Body of pancreas (tissue), 4 donors: ENCODE results near the gene SLC35D3.

ENCODE experiments used
- CTCF ChIP-seq, 7 experiments: fragments of 450-650 bp in 4 of 7; fragments of 200-600 bp in 3 of 7; sonication (generic) in 3 of 7; IDR thresholded peaks; one replicate each; pipeline ENCODE4 v1.5.1; 2016 to 2019; ENCODE audit warnings: antibody characterized with exemption in 7 of 7
- POLR2A ChIP-seq, 3 donors: fragments of 450-650 bp; IDR thresholded peaks; one replicate each; pipeline ENCODE4 v1.6.1; 2016; ENCODE audit warnings: antibody characterized with exemption in 3 of 3, mild to moderate bottlenecking in 2 of 3

DNA sequence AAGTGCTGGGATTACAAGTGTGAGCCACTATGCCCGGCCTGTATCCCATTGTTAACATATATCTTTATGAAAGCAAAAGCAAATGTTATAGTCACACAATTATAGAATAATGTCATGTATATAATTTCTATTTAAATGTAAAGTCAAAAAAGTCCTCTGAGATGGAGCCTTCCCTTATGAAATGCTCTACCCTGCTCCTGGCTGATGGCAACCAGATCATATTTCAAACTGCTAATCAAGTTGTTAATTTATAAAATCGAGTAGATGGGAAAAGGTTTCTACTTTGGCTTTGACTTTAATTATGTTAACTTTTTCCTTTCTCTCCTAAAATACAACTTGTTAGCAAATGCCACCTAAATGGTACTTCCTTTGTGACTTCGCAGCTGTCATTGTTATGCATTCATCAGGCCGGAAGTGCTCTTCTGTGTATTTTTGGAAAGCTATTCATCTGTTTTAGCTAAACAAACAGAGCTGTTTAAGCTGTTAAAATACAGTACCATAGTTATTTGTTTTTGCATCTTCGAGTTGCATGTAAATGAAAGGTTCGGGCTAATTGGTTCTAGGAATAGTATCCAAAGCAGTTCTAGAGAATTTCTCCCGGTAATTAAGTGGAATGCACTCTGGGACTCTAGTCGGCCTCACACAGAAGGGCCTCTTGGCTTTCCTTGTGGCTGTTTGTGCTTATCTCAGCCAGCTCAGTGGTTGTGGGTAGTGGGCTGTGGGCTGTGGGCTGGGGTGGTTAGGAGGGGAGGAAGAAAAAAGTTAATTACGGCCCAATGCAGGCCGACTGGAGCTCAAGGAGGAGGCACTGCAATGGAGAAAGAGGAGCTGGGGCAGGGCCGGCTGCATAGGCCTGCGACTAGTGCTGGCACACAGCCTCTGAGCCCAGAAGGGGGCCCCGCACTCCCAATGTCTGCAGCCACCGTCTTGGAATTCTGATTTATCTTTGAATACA lies 34.8 kb downstream of the SLC35D3 start:
- TF ChIP-seq CTCF (IDR thresholded peaks at IDR 0.05) = no peak
- TF ChIP-seq POLR2A (IDR thresholded peaks at IDR 0.05) = no peak
